Neural cell (in vitro differentiated cells): ENCODE data around the gene PIGBOS1. TPM values are rescaled to one million over a fixed set of nuclear protein-coding genes. Genes with fewer than 3 reads are reported as not detected.

ENCODE experiments used
- H2AFZ ChIP-seq: fragments of 200-600, 300-800 bp; sonication (generic), shearing (Covaris generic); 2 replicates; pipeline ENCODE4 v1.6.0; 2014; ENCODE audit warnings: low read depth, mild to moderate bottlenecking, antibody characterized with exemption, low read length, moderate library complexity
- H3F3A ChIP-seq: fragments of 200-600 bp; shearing (Covaris generic); 2 replicates; pipeline ENCODE4 v1.6.1; 2016; ENCODE audit warnings: mild to moderate bottlenecking, moderate library complexity, mixed read lengths, antibody characterized with exemption, low read length; ENCODE audit not compliant: insufficient read depth, poor library complexity, severe bottlenecking
- H3K27ac ChIP-seq: fragments of 200-600, 300-800 bp; sonication (generic), shearing (Covaris generic); 2 replicates; pipeline ENCODE4 v1.5.1; 2014; ENCODE audit warnings: mild to moderate bottlenecking, low read length, moderate library complexity
- H3K27me3 ChIP-seq: fragments of 300-800, 200-600 bp; sonication (generic), shearing (Covaris generic); 2 replicates; pipeline ENCODE4 v1.6.0; 2014; ENCODE audit warnings: mild to moderate bottlenecking, low read depth, low read length, moderate library complexity; ENCODE audit not compliant: insufficient read depth
- H3K36me3 ChIP-seq: fragments of 300-800, 200-600 bp; sonication (generic), shearing (Covaris generic); 2 replicates; pipeline ENCODE4 v1.5.1; 2014; ENCODE audit warnings: mild to moderate bottlenecking, antibody characterized with exemption, low read length, moderate library complexity; ENCODE audit not compliant: insufficient read depth
- H3K4me2 ChIP-seq: fragments of 300-800, 200-600 bp; sonication (generic), shearing (Covaris generic); 2 replicates; pipeline ENCODE4 v1.6.0; 2014; ENCODE audit warnings: mild to moderate bottlenecking, low read length
- H3K4me3 ChIP-seq: fragments of 300-800, 200-600 bp; sonication (generic), shearing (Covaris generic); 2 replicates; pipeline ENCODE4 v1.5.1; 2014; ENCODE audit warnings: mild to moderate bottlenecking, low read length, moderate library complexity
- H3K79me2 ChIP-seq: fragments of 200-600 bp; shearing (Covaris generic); replicated peaks from 2 replicates; pipeline ENCODE4 v1.6.0; 2014; ENCODE audit warnings: mild to moderate bottlenecking, low read length, moderate library complexity; ENCODE audit not compliant: insufficient read depth
- H3K9ac ChIP-seq: fragments of 300-800, 200-600 bp; sonication (generic), shearing (Covaris generic); 2 replicates; pipeline ENCODE4 v1.6.1; 2016; ENCODE audit warnings: mild to moderate bottlenecking, low read length, mixed read lengths
- H3K9me2 ChIP-seq: fragments of 200-600 bp; shearing (Covaris generic); 2 replicates; pipeline ENCODE4 v1.6.1; 2016; ENCODE audit warnings: mild to moderate bottlenecking, low read length, mixed read lengths; ENCODE audit not compliant: insufficient read depth
- H3K9me3 ChIP-seq: fragments of 200-600, 300-800 bp; sonication (generic), shearing (Covaris generic); 2 replicates; pipeline ENCODE4 v1.6.1; 2016; ENCODE audit warnings: mild to moderate bottlenecking, mixed run types, low read length, moderate library complexity, mixed read lengths
- H4K20me1 ChIP-seq: fragments of 200-600 bp; shearing (Covaris generic); 2 replicates; pipeline ENCODE4 v1.6.1; 2016; ENCODE audit warnings: mild to moderate bottlenecking, mixed run types; ENCODE audit not compliant: insufficient read depth
- EP300 ChIP-seq: fragments of 450-650 bp; conservative IDR thresholded peaks from 2 replicates; pipeline ENCODE4 v1.6.1; 2014; ENCODE audit warnings: antibody characterized with exemption, mild to moderate bottlenecking, moderate library complexity; ENCODE audit not compliant: poor library complexity, severe bottlenecking
- EZH2 ChIP-seq: fragments of 200-600, 300-800 bp; shearing (Covaris generic), sonication (generic); IDR thresholded peaks from 2 replicates; pipeline ENCODE4 v1.6.1; 2014; ENCODE audit warnings: antibody characterized with exemption, low read length, borderline replicate concordance, mild to moderate bottlenecking; ENCODE audit not compliant: insufficient read depth, poor library complexity, severe bottlenecking
- MXI1 ChIP-seq: fragments of 450-650 bp; conservative IDR thresholded peaks from 2 replicates; pipeline ENCODE4 v1.6.1; 2014; ENCODE audit warnings: antibody characterized with exemption, mild to moderate bottlenecking; ENCODE audit not compliant: poor library complexity, severe bottlenecking
- POLR2AphosphoS5 ChIP-seq: IDR thresholded peaks from 2 replicates; pipeline ENCODE4 v1.6.1; 2012
- RAD21 ChIP-seq: fragments of 450-650 bp; conservative IDR thresholded peaks from 2 replicates; pipeline ENCODE4 v1.6.1; 2014; ENCODE audit warnings: antibody characterized with exemption, mild to moderate bottlenecking, moderate library complexity
- SMC3 ChIP-seq: fragments of 450-650 bp; conservative IDR thresholded peaks from 2 replicates; pipeline ENCODE4 v1.6.1; 2014; ENCODE audit warnings: antibody characterized with exemption, mild to moderate bottlenecking, moderate library complexity; ENCODE audit not compliant: poor library complexity
- TAF1 ChIP-seq: IDR thresholded peaks from 2 replicates; pipeline ENCODE4 v1.6.1; 2012; ENCODE audit warnings: low read depth
- polyA plus RNA-seq: library from polyadenylated mRNA; depleted of rRNA; stranded (reverse); fragments of >200 nt; gene quantifications from 2 replicates; pipeline ENCODE4 v1.2.3, GENCODE V29; 2014
- TF ChIP-seq, protein P1 (sequence below): fragments of 450-650 bp; IDR thresholded peaks from 2 replicates; pipeline ENCODE4 v1.5.1; 2014; ENCODE audit warnings: antibody characterized with exemption, mild to moderate bottlenecking, moderate library complexity; ENCODE audit not compliant: poor library complexity, severe bottlenecking
- TF ChIP-seq, protein P2 (sequence below): IDR thresholded peaks from 2 replicates; pipeline ENCODE4 v1.6.1; 2012; ENCODE audit warnings: borderline replicate concordance

PIGBOS1 gene
- polyA plus RNA-seq, 1 donor from 2014 or later, result 16.4 TPM

DNA sequence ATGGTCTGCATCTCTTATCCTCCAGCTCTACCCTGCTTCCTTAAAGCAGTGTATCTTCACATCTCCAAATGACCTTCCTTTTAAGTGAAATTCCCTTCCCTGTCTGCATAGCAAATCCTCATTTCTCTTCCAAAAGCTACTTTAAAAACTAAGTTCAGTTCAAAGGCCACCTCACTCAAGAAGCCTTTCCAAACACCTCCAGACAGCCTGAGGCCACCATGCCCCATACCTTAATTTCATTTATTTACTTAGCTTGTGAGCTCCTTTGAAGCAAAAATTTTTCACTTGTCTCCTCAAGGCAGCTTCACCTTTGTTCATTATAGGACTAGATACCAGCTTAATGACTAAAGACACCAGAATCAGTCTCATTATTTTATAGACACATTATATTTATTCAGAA lies 39.5 kb upstream of the PIGBOS1 start:
- TF ChIP-seq RAD21, result no peak
- TF ChIP-seq TAF1, result no peak
- TF ChIP-seq SMC3, result no peak
- TF ChIP-seq, protein P1, sequence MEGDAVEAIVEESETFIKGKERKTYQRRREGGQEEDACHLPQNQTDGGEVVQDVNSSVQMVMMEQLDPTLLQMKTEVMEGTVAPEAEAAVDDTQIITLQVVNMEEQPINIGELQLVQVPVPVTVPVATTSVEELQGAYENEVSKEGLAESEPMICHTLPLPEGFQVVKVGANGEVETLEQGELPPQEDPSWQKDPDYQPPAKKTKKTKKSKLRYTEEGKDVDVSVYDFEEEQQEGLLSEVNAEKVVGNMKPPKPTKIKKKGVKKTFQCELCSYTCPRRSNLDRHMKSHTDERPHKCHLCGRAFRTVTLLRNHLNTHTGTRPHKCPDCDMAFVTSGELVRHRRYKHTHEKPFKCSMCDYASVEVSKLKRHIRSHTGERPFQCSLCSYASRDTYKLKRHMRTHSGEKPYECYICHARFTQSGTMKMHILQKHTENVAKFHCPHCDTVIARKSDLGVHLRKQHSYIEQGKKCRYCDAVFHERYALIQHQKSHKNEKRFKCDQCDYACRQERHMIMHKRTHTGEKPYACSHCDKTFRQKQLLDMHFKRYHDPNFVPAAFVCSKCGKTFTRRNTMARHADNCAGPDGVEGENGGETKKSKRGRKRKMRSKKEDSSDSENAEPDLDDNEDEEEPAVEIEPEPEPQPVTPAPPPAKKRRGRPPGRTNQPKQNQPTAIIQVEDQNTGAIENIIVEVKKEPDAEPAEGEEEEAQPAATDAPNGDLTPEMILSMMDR, result no peak
- TF ChIP-seq, protein P2, sequence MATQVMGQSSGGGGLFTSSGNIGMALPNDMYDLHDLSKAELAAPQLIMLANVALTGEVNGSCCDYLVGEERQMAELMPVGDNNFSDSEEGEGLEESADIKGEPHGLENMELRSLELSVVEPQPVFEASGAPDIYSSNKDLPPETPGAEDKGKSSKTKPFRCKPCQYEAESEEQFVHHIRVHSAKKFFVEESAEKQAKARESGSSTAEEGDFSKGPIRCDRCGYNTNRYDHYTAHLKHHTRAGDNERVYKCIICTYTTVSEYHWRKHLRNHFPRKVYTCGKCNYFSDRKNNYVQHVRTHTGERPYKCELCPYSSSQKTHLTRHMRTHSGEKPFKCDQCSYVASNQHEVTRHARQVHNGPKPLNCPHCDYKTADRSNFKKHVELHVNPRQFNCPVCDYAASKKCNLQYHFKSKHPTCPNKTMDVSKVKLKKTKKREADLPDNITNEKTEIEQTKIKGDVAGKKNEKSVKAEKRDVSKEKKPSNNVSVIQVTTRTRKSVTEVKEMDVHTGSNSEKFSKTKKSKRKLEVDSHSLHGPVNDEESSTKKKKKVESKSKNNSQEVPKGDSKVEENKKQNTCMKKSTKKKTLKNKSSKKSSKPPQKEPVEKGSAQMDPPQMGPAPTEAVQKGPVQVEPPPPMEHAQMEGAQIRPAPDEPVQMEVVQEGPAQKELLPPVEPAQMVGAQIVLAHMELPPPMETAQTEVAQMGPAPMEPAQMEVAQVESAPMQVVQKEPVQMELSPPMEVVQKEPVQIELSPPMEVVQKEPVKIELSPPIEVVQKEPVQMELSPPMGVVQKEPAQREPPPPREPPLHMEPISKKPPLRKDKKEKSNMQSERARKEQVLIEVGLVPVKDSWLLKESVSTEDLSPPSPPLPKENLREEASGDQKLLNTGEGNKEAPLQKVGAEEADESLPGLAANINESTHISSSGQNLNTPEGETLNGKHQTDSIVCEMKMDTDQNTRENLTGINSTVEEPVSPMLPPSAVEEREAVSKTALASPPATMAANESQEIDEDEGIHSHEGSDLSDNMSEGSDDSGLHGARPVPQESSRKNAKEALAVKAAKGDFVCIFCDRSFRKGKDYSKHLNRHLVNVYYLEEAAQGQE, result no peak
- no peak for TF ChIP-seq EP300
- no peak for TF ChIP-seq POLR2AphosphoS5
- TF ChIP-seq EZH2, result no peak
- TF ChIP-seq MXI1, result no peak

DNA sequence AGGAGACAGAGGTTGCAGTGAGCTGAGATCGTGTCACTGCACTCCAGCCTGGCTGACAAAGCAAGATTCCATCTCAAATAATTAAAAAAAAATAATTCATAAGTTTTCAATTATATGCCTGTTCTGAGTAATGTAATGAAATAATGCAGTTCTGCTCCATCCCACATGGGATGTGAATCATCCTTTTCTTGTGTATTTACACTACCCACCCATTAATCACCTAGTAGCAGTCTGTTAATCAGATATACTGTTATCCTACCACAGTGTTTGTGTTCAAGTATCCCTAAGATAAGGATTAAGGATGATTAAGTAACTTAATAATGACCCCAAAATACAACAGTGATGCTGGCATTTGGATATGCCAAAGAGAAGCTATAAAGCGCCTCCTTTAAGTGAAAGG lies 38.9 kb upstream of the PIGBOS1 start:
- H3F3A ChIP-seq, result no peaks in the 10 kb centered on the region
- no peak overlapping the region for H2AFZ ChIP-seq
- H3K4me2 ChIP-seq, result no peak overlapping the region
- no peaks in the 10 kb centered on the region for H4K20me1 ChIP-seq
- no peaks in the 10 kb centered on the region for H3K27me3 ChIP-seq
- no peak overlapping the region for H3K9ac ChIP-seq
- TF ChIP-seq TAF1 (no peak), RAD21 (no peak), EZH2 (no peak), SMC3 (no peak), MXI1 (no peak), POLR2AphosphoS5 (no peak), EP300 (no peak)
- TF ChIP-seq, protein P2, result no peak
- TF ChIP-seq, protein P1, result no peak
- no peaks in the 10 kb centered on the region for H3K79me2 ChIP-seq
- H3K9me3 ChIP-seq, result no peaks in the 10 kb centered on the region
- H3K9me2 ChIP-seq, result no peaks in the 10 kb centered on the region
- no peak overlapping the region for H3K27ac ChIP-seq
- H3K36me3 ChIP-seq, result no peaks in the 10 kb centered on the region
- H3K4me3 ChIP-seq, result no peak overlapping the region

More for the DNA sequence above, 39.5 kb upstream of the PIGBOS1 start:
- Histone ChIP-seq H3K79me2 (no peaks in the 10 kb centered on the region), H3K9me3 (no peaks in the 10 kb centered on the region), H3K27ac (no peak overlapping the region), H3K9me2 (no peaks in the 10 kb centered on the region), H3K4me2 (no peak overlapping the region), H3K27me3 (no peaks in the 10 kb centered on the region), H2AFZ (no peak overlapping the region), H3K36me3 (no peaks in the 10 kb centered on the region), H4K20me1 (no peaks in the 10 kb centered on the region), H3K9ac (no peak overlapping the region), H3K4me3 (no peak overlapping the region), H3F3A (no peaks in the 10 kb centered on the region)
